Hindlimb muscle (tissue), 1 donor: Measurements from ENCODE around the gene ANO8. TPM values are rescaled to one million over a fixed set of nuclear protein-coding genes. Genes with fewer than 3 reads are reported as not detected.
"Not testable (repeated sequence)": the region's sequence is repeated elsewhere in the genome, so short reads cannot be mapped to it uniquely, and the experiment has no call there.

Experiments
- DNase-seq: peaks from one replicate; pipeline ENCODE4 v3.0.0-alpha.2; 2013
- polyA plus RNA-seq: library from polyadenylated mRNA; unstranded; fragments of 120-200 nt; gene quantifications from one replicate; pipeline ENCODE4 v1.2.1, GENCODE V29; 2013; ENCODE audit not compliant: insufficient read length

Gene ANO8
- polyA plus RNA-seq, 1 donor: 8.4 TPM

DNA sequence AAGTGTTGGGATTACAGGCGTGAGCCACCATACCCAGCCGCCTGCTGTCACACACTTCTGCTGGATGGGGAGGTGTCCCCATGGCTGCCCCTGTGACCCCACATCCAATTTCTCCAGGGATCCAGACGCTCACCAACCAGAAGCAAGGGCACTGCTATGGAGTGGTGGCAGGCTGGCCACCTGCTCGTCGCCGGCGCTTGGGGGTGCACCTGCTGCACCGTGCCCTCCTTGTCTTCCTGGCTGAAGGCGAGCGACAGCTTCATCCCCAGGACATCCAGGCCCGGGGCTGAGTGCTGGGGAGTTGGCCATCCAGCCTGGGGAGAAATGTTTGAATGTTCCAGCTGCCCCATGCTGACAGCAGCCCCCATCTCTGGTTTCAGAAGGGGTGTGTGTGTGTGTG is 48.4 kb downstream of the ANO8 start:
- DNase-seq: no peak

DNA sequence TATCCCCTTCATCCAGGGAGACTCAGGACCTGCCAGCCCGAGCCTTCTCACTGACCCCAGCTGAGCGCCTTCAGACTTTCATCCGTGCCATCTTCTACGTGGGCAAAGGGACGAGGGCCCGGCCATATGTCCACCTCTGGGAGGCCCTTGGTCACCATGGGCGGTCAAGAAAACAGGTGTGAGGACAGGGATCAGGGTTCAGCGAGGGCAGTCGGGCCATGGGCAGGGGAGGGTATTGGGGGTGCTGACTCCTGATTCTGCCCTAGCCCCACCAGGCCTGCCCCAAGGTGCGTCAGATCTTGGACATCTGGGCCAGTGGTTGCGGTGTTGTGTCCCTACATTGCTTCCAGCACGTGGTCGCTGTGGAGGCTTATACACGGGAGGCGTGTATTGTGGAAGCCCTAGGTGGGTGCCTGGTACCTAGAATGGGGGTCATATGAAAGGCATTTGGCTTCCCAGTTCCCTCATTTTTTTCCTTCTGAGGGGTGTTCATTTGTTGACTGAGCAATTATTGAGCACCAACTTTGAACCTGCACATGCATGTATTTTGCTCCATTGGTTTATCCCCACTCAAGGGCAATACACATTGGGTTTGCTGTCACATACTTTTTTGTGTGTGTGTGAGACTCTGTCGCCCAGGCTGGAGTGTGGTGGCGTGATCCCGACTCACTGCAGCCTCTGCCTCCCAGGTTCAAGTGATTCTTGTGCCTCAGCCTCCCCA is 49.1 kb downstream of the ANO8 start:
- DNase-seq: no peak

GRCh38 chr19:17283504-17283996 is 51.1 kb downstream of the ANO8 start:
- no peak for DNase-seq

DNA sequence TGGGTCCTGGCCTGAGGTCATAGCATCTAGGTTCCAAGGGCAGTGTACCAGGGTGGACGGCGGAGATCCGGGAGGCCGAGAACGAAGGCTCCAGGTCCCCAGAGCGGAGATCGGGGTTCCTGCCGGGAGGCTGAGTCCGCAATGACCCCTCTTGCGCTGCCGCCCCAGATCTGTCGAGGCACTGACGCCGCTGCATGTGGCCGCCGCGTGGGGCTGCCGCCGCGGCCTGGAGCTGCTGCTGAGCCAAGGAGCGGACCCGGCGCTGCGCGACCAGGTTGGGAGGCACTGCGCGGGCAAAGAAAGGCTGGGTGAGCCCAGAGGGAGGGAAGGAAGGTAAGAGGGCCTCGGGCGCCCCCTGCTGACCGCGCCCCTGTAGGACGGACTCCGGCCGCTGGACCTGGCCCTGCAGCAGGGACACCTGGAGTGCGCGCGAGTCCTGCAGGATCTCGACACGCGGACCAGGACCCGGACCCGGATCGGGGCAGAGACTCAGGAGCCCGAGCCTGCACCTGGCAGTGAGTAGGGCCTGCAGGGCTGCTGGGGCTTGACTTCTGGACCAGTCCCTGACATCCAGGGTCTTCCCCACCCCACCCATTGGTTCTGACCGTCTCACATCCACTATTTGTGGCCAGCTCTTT is 52.0 kb downstream of the ANO8 start:
- peak; percentile 82 for DNase-seq

- no peak for DNase-seq
These were observed 53.0 kb downstream of the ANO8 start, which contains the start of gene ANKLE1 for GRCh38 chr19:17281391-17282304. Gene ANKLE1 (plus strand): TSS chr19:17281901. CDS start chr19:17281921, 20 bp downstream.

DNA sequence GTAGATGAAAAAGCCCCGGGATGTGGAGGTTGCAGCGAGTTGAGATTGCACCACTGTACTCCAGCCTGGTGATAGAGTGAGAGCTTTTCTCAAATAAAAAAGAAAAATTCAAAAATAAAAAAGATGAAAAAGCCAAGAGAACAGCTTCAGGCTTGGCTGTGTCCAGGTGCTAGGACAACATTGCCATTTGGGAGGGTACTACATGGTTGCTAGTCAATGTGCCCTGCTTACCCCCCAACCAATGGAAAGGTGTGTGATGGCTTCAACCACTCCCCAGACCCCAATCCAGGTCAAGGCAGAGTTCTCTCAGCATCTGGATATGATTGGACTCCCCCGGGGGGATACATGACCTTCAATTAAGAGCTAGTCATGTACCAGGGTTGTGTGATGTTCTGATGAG is 55.2 kb downstream of the ANO8 start:
- DNase-seq: no peak

DNA sequence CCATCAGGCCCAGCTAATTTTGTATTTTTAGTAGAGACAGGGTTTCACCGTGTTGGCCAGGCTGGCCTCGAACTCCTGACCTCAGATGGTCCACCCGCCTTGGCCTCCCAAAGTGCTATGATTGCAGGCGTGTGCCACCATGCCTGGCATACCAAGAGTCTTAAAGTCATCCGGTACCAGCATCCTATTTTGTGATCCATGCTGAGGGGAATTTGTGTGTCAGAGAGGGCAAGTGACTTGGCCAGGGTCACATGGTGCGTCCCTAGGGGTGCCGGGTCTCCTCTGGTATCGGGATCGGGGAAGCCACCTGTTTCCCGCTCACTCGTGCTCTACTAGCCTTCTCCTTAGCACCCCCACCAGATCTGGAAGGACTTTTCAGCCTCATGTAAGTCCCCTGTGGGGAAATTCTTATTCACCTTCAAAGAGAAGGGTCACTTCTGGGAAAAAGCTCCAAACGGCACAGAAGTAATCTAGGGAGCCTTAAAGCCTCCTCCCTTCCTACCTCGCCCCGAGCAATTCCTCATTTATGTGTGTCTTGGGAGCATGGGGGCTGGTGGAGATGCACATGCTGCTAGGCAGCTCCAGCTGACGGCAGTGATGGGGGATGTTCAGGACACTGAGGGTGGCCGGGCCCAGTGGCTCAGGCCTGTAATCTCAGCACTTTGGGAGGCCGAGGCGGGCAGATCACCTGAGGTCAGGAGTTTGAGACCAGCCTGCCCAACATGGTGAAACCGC is 59.0 kb downstream of the ANO8 start:
- DNase-seq: no peak

DNA sequence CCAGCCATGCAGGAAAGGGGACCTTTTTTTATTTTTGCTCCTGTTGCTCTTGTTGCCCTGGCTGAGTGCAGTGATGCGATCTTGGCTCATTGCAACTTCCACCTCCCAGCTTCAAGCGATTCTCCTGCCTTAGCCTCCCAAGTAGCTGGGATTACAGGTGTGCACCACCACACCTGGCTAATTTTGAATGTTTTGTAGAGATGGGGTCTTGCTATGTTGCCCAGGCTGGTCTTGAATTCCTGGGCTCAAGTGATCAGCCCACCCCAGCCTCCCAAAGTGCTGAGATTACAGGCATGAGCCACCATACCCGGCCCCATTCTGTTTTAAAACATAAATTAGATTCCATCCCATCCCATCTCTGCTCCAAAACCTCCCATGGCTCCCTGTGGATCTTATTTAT is 59.8 kb downstream of the ANO8 start:
- DNase-seq: not testable (repeated sequence)

Other genes starting within 250 kb of the ANO8 start
- 35.1 TPM for gene USE1, start 119.5 kb downstream of the ANO8 start, polyA plus RNA-seq
- gene OCEL1, start 108.6 kb downstream of the ANO8 start, polyA plus RNA-seq: 8.2 TPM
- 36.0 TPM for gene NR2F6, start 88.9 kb downstream of the ANO8 start, polyA plus RNA-seq
- 8.8 TPM for gene USHBP1, start 70.1 kb downstream of the ANO8 start, polyA plus RNA-seq
- 105 TPM for gene BABAM1, start 67.4 kb downstream of the ANO8 start, polyA plus RNA-seq
- 1.6 TPM for gene ANKLE1, start 53.0 kb downstream of the ANO8 start, polyA plus RNA-seq
- gene ABHD8, start 31.4 kb downstream of the ANO8 start, polyA plus RNA-seq: 8.5 TPM
- gene MRPL34, start 29.0 kb downstream of the ANO8 start, polyA plus RNA-seq: 37.1 TPM
- 37.7 TPM for gene DDA1, start 25.3 kb downstream of the ANO8 start, polyA plus RNA-seq
- 14.2 TPM for gene GTPBP3, start 2.7 kb upstream of the ANO8 start, polyA plus RNA-seq
- gene PLVAP, start 42.5 kb upstream of the ANO8 start, polyA plus RNA-seq: 68.7 TPM
- not detected for gene CCDC194, start 59.3 kb upstream of the ANO8 start, polyA plus RNA-seq
- 11.4 TPM for gene BST2, start 70.8 kb upstream of the ANO8 start, polyA plus RNA-seq
- gene MVB12A, start 85.2 kb upstream of the ANO8 start, polyA plus RNA-seq: 34.9 TPM
- 1.5 TPM for gene TMEM221, start 113.8 kb upstream of the ANO8 start, polyA plus RNA-seq
- not detected for gene NXNL1, start 126.1 kb upstream of the ANO8 start, polyA plus RNA-seq
- 23.4 TPM for gene SLC27A1, start 135.7 kb upstream of the ANO8 start, polyA plus RNA-seq
- gene PGLS, start 176.8 kb upstream of the ANO8 start, polyA plus RNA-seq: 62.4 TPM
- 82.0 TPM for gene COLGALT1, start 220.8 kb upstream of the ANO8 start, polyA plus RNA-seq